Measurements from ENCODE around the gene CHKA.

Gene CHKA

GRCh38 chr11:68121067-68121899, at the start of gene CHKA:
TSS of gene CHKA (minus strand) at chr11:68121388. CDS start at chr11:68121177, 211 bp downstream.
- DNase-seq = peak; percentile 96

- DNase-seq = no peak
Measured at GRCh38 chr11:68169442-68169841, 48.3 kb upstream of the CHKA start.

- no peak for DNase-seq
Measured at GRCh38 chr11:68168694-68169093, 47.5 kb upstream of the CHKA start.

GRCh38 chr11:68167474-68167873, 46.3 kb upstream of the CHKA start:
- DNase-seq = no peak

GRCh38 chr11:68166969-68167368, 45.8 kb upstream of the CHKA start:
- DNase-seq = no peak

GRCh38 chr11:68165601-68166000, 44.4 kb upstream of the CHKA start:
- DNase-seq = no peak

- DNase-seq = no peak
Measured at GRCh38 chr11:68164437-68164836, 43.2 kb upstream of the CHKA start.

GRCh38 chr11:68163691-68164090, 42.5 kb upstream of the CHKA start:
- DNase-seq = no peak

- no peak for DNase-seq
Measured at GRCh38 chr11:68160100-68160695, 39.0 kb upstream of the CHKA start.

- DNase-seq = no peak
Measured at GRCh38 chr11:68159665-68160064, 38.5 kb upstream of the CHKA start.

GRCh38 chr11:68159161-68159560, 38.0 kb upstream of the CHKA start:
- no peak for DNase-seq

- no peak for DNase-seq
Measured at GRCh38 chr11:68158580-68158979, 37.4 kb upstream of the CHKA start.

- DNase-seq = no peak
Measured at GRCh38 chr11:68153742-68154141, 32.6 kb upstream of the CHKA start.

- no peak for DNase-seq
Measured at GRCh38 chr11:68150037-68150436, 28.8 kb upstream of the CHKA start.

GRCh38 chr11:68149417-68149816, 28.2 kb upstream of the CHKA start:
- DNase-seq = no peak

- no peak for DNase-seq
Measured at GRCh38 chr11:68148879-68149278, 27.7 kb upstream of the CHKA start.

- DNase-seq = no peak
Measured at GRCh38 chr11:68148071-68148805, 27.1 kb upstream of the CHKA start.

- DNase-seq = peak; percentile 32
Measured at GRCh38 chr11:68146704-68147474, 25.7 kb upstream of the CHKA start.

GRCh38 chr11:68146010-68146540, 24.9 kb upstream of the CHKA start:
- peak; percentile 18 for DNase-seq

- DNase-seq = no peak
Measured at GRCh38 chr11:68145120-68145866, 24.1 kb upstream of the CHKA start.

- DNase-seq = no peak
Measured at GRCh38 chr11:68143310-68143689, 22.1 kb upstream of the CHKA start.
